Measurements from ENCODE around the gene PSME1.

The PSME1 gene

DNA sequence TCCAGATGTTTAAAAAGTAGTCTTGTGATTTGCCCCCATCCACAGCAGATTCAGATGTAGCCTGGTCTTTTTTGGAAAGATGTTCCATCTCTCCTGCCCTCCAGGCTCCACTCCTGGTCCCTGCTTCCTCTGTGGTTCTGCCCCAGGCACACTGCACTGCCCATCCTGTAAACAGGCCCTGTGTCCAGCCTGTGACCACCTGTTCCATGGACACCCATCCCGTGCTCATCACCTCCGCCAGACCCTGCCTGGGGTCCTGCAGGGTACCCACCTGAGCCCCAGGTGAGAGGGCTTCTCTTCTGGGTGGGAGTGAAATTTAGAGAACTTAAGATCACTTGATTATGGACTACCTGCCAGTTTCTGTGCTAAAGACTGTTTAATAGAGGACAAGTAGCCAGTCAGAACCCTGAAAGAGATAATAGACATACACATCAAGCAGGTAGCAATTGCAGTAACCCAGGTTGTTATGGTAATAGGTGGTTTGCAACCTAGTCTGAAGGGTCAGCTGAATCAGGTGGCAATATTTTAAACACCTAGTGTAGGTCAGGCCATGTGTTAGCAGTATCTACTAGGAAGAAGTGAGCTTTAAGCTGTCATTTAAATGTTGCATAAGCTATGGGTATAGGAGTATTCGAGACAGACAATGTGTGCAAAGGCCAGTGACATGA lies 13.4 kb downstream of the PSME1 start:
- peaks cover 43% of the 10 kb centered on the region for H3K36me3 Mint-ChIP-seq (ENCODE audit: insufficient read depth)

DNA sequence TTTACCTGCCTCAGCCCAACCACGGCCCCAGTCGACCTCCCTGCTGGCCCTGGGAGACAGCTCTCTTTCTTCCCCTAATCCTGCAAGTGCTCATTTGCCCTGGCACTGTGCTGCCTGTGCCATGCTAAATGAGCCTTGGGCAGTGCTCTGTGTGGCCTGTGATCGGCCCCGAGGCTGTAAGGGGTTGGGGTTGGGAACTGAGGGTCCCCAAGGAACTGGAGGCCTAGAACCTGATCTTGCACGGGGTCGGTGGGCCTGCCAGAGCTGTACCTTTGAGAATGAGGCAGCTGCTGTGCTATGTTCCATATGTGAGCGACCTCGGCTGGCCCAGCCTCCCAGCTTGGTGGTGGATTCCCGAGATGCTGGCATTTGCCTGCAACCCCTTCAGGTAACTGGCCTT lies 14.1 kb downstream of the PSME1 start:
- Mint-ChIP-seq H3K4me1 (peaks cover 46% of the 10 kb centered on the region), H3K27me3 (no peaks in the 10 kb centered on the region), H3K27ac (ENCODE audit: low read depth) (no peak overlapping the region), H3K4me3 (no peak overlapping the region), H3K36me3 (ENCODE audit: insufficient read depth) (peaks cover 49% of the 10 kb centered on the region), H3K9me3 (no peaks in the 10 kb centered on the region)
- DNase-seq (ENCODE audit: low spot score in 2 of 2), result no peak
- ATAC-seq (replicated peaks; ENCODE audit: extremely low read depth, poor library complexity, severe bottlenecking), result no peak

More for the DNA sequence above, 13.4 kb downstream of the PSME1 start:
- peak overlapping the region; percentile 98 for H3K4me3 Mint-ChIP-seq
- no peaks in the 10 kb centered on the region for H3K9me3 Mint-ChIP-seq
- DNase-seq (ENCODE audit: low spot score in 2 of 2), result no peak
- H3K27me3 Mint-ChIP-seq, result no peaks in the 10 kb centered on the region
- no peak overlapping the region for H3K27ac Mint-ChIP-seq (ENCODE audit: low read depth)
- peaks cover 52% of the 10 kb centered on the region for H3K4me1 Mint-ChIP-seq
- ATAC-seq (replicated peaks; ENCODE audit: extremely low read depth, poor library complexity, severe bottlenecking), result no peak

DNA sequence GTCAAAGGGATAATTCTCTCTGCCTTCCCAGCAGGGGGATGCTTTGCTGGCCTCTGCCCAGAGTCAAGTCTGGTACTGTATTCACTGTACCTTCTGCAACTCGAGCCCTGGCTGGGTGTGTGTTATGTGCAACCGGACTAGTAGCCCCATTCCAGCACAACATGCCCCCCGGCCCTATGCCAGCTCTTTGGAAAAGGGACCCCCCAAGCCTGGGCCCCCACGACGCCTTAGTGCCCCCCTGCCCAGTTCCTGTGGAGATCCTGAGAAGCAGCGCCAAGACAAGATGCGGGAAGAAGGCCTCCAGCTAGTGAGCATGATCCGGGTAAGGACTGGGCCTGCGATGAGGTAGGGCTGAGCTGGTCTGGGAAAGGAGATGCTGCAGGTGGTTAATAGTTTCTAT lies 14.6 kb downstream of the PSME1 start:
- H3K4me3 Mint-ChIP-seq, result no peak overlapping the region
- H3K27ac Mint-ChIP-seq (ENCODE audit: low read depth), result no peak overlapping the region
- ATAC-seq (replicated peaks; ENCODE audit: extremely low read depth, poor library complexity, severe bottlenecking), result no peak
- peaks cover 47% of the 10 kb centered on the region for H3K36me3 Mint-ChIP-seq (ENCODE audit: insufficient read depth)
- no peaks in the 10 kb centered on the region for H3K27me3 Mint-ChIP-seq
- peaks cover 43% of the 10 kb centered on the region for H3K4me1 Mint-ChIP-seq
- H3K9me3 Mint-ChIP-seq, result no peaks in the 10 kb centered on the region
- DNase-seq (ENCODE audit: low spot score in 2 of 2), result no peak

DNA sequence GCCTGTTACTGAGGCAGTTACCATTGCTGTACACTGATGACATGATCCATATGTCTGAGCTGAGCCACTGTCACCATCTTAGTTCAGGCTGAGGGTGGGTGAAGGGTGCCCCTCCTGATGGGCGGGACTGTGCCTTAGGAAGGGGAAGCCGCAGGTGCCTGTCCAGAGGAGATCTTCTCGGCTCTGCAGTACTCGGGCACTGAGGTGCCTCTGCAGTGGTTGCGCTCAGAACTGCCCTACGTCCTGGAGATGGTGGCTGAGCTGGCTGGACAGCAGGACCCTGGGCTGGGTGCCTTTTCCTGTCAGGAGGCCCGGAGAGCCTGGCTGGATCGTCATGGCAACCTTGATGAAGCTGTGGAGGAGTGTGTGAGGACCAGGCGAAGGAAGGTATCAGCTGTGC lies 15.0 kb downstream of the PSME1 start:
- DNase-seq (ENCODE audit: low spot score in 2 of 2) (no peak), ATAC-seq (replicated peaks; ENCODE audit: extremely low read depth, poor library complexity, severe bottlenecking) (no peak)
- Mint-ChIP-seq H3K4me1 (peaks cover 43% of the 10 kb centered on the region), H3K27me3 (no peaks in the 10 kb centered on the region), H3K36me3 (ENCODE audit: insufficient read depth) (peaks cover 48% of the 10 kb centered on the region), H3K4me3 (no peak overlapping the region), H3K9me3 (no peaks in the 10 kb centered on the region), H3K27ac (ENCODE audit: low read depth) (no peak overlapping the region)

DNA sequence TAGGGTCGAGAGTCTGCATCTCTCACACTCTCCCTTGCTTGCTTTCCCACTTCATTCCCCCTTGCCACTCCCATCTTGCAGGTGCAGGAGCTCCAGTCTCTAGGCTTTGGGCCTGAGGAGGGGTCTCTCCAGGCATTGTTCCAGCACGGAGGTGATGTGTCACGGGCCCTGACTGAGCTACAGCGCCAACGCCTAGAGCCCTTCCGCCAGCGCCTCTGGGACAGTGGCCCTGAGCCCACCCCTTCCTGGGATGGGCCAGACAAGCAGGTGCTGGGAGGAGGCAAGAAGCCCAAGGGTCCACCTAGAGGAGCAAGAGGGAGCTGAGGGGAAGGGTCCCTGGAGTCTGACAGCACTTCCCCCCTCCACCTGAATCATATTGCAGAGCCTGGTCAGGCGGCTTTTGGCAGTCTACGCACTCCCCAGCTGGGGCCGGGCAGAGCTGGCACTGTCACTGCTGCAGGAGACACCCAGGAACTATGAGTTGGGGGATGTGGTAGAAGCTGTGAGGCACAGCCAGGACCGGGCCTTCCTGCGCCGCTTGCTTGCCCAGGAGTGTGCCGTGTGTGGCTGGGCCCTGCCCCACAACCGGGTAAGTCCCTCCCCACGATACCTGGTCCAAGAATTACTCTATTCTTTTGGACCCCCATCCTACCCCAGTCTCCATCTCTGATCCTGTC lies 15.5 kb downstream of the PSME1 start:
- peaks cover 49% of the 10 kb centered on the region for H3K36me3 Mint-ChIP-seq (ENCODE audit: insufficient read depth)
- no peaks in the 10 kb centered on the region for H3K27me3 Mint-ChIP-seq
- no peaks in the 10 kb centered on the region for H3K9me3 Mint-ChIP-seq
- H3K27ac Mint-ChIP-seq (ENCODE audit: low read depth), result no peak overlapping the region
- no peak overlapping the region for H3K4me3 Mint-ChIP-seq
- H3K4me1 Mint-ChIP-seq, result peaks cover 38% of the 10 kb centered on the region
- ATAC-seq (replicated peaks; ENCODE audit: extremely low read depth, poor library complexity, severe bottlenecking) (no peak), DNase-seq (ENCODE audit: low spot score in 2 of 2) (no peak)

DNA sequence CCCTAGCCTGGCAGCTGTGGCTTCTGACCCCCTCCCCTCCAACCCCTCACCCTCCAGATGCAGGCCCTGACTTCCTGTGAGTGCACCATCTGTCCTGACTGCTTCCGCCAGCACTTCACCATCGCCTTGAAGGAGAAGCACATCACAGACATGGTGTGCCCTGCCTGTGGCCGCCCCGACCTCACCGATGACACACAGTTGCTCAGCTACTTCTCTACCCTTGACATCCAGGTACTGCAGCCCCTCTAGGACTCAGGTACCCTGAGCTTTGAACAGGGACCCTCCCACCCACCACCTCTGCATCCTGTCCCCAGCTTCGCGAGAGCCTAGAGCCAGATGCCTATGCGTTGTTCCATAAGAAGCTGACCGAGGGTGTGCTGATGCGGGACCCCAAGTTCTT lies 19.1 kb downstream of the PSME1 start:
- no peak overlapping the region for H3K4me3 Mint-ChIP-seq
- H3K27me3 Mint-ChIP-seq, result no peaks in the 10 kb centered on the region
- peaks cover 53% of the 10 kb centered on the region for H3K36me3 Mint-ChIP-seq (ENCODE audit: insufficient read depth)
- H3K4me1 Mint-ChIP-seq, result peaks cover 15% of the 10 kb centered on the region
- no peaks in the 10 kb centered on the region for H3K9me3 Mint-ChIP-seq
- ATAC-seq (replicated peaks; ENCODE audit: extremely low read depth, poor library complexity, severe bottlenecking) (no peak), DNase-seq (ENCODE audit: low spot score in 2 of 2) (no peak)
- H3K27ac Mint-ChIP-seq (ENCODE audit: low read depth), result no peak overlapping the region

DNA sequence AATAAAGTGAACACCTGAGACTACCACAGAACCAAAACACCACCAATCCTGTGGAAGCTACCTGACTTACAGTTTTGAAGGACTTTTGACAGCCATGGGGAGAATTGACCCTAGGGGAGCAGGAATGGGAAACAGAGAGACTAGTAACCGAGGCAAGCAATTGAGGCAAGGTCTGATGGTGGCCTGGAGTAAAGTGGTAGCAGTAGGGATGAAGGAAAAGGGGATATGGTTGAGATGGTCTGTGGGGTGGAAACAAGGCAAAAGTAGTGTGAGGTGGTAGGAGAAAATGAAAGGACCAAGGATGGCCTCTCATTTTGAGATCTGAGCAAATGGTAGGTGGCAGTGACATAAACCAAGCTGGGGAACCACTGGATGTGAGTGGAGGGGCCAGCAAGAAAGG lies 20.8 kb downstream of the PSME1 start:
- H3K27me3 Mint-ChIP-seq, result no peaks in the 10 kb centered on the region
- no peaks in the 10 kb centered on the region for H3K9me3 Mint-ChIP-seq
- H3K27ac Mint-ChIP-seq (ENCODE audit: low read depth), result no peak overlapping the region
- H3K4me1 Mint-ChIP-seq, result peaks cover 20% of the 10 kb centered on the region
- DNase-seq (ENCODE audit: low spot score in 2 of 2) (no peak), ATAC-seq (replicated peaks; ENCODE audit: extremely low read depth, poor library complexity, severe bottlenecking) (no peak)
- peaks cover 62% of the 10 kb centered on the region for H3K36me3 Mint-ChIP-seq (ENCODE audit: insufficient read depth)
- no peak overlapping the region for H3K4me3 Mint-ChIP-seq

DNA sequence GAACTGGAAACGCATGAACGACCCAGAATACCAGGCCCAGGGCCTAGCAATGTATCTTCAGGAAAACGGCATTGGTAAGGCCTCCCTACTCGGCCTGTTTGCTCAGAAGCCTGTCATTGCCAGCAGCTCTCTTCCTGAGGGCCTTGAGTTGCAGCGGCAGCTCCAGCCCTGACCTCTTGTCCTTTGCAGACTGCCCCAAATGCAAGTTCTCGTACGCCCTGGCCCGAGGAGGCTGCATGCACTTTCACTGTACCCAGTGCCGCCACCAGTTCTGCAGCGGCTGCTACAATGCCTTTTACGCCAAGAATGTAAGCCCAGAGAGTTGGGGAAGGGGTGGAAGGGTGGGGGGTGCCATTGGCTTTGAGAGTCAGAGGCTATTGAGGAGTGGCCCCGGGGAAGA lies 21.3 kb downstream of the PSME1 start:
- Mint-ChIP-seq H3K27me3 (no peaks in the 10 kb centered on the region), H3K4me3 (no peak overlapping the region), H3K4me1 (peaks cover 25% of the 10 kb centered on the region), H3K36me3 (ENCODE audit: insufficient read depth) (peaks cover 63% of the 10 kb centered on the region), H3K27ac (ENCODE audit: low read depth) (no peak overlapping the region), H3K9me3 (no peaks in the 10 kb centered on the region)
- ATAC-seq (replicated peaks; ENCODE audit: extremely low read depth, poor library complexity, severe bottlenecking) (no peak), DNase-seq (ENCODE audit: low spot score in 2 of 2) (no peak)

DNA sequence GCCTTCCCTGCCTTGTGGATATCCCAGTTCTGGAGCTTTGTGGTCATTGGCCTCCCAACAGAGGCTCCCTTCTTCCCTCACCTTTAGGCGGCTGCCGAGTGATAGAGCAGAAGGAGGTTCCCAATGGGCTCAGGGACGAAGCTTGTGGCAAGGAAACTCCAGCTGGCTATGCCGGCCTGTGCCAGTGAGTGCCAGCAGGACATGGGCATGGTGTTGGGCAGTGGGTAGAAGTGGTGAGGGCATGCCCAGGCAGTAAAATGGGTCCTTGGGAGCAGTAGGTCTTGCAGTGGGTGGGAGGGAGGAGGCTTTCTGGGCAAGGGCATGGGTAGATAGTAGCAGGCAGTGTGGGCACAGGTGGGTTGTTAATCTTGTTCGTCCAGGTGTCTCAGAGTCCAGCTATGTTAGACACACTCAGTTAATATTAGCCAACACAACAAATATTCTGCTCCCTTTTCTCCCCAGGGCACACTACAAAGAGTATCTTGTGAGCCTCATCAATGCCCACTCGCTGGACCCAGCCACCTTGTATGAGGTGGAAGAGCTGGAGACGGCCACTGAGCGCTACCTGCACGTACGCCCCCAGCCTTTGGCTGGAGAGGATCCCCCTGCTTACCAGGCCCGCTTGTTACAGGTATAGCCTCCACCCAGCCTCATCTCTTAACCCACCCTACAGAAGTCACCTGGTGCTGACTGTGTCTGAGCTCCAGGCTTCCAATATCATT lies 23.9 kb downstream of the PSME1 start:
- no peak for DNase-seq (ENCODE audit: low spot score in 2 of 2)
- peaks cover 69% of the 10 kb centered on the region for H3K36me3 Mint-ChIP-seq (ENCODE audit: insufficient read depth)
- H3K4me3 Mint-ChIP-seq, result no peak overlapping the region
- H3K27me3 Mint-ChIP-seq, result no peaks in the 10 kb centered on the region
- H3K9me3 Mint-ChIP-seq, result no peaks in the 10 kb centered on the region
- ATAC-seq (replicated peaks; ENCODE audit: extremely low read depth, poor library complexity, severe bottlenecking), result no peak
- peak overlapping the region; percentile 97 for H3K27ac Mint-ChIP-seq (ENCODE audit: low read depth)
- peaks cover 42% of the 10 kb centered on the region for H3K4me1 Mint-ChIP-seq

DNA sequence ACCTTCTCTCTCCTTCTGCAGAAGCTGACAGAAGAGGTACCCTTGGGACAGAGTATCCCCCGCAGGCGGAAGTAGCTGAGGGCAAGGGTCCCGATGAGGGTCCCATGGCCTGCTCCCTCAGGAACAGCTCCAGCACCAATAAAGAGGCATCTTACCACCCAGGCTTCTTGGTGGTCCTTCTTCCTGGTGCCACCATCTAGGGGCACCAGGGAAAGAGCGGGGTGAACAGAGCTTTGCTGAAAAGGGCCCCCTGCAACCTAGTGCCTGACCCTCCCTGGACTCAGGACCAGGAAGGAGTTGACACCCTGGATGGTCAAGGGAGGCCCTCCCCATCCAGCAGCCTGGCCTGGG lies 24.5 kb downstream of the PSME1 start:
- Mint-ChIP-seq H3K27me3 (no peaks in the 10 kb centered on the region), H3K36me3 (ENCODE audit: insufficient read depth) (peaks cover 72% of the 10 kb centered on the region), H3K4me1 (peaks cover 41% of the 10 kb centered on the region), H3K27ac (ENCODE audit: low read depth) (peak overlapping the region; percentile 97), H3K4me3 (peak overlapping the region; percentile 96), H3K9me3 (no peaks in the 10 kb centered on the region)
- ATAC-seq (replicated peaks; ENCODE audit: extremely low read depth, poor library complexity, severe bottlenecking), result no peak
- no peak for DNase-seq (ENCODE audit: low spot score in 2 of 2)

DNA sequence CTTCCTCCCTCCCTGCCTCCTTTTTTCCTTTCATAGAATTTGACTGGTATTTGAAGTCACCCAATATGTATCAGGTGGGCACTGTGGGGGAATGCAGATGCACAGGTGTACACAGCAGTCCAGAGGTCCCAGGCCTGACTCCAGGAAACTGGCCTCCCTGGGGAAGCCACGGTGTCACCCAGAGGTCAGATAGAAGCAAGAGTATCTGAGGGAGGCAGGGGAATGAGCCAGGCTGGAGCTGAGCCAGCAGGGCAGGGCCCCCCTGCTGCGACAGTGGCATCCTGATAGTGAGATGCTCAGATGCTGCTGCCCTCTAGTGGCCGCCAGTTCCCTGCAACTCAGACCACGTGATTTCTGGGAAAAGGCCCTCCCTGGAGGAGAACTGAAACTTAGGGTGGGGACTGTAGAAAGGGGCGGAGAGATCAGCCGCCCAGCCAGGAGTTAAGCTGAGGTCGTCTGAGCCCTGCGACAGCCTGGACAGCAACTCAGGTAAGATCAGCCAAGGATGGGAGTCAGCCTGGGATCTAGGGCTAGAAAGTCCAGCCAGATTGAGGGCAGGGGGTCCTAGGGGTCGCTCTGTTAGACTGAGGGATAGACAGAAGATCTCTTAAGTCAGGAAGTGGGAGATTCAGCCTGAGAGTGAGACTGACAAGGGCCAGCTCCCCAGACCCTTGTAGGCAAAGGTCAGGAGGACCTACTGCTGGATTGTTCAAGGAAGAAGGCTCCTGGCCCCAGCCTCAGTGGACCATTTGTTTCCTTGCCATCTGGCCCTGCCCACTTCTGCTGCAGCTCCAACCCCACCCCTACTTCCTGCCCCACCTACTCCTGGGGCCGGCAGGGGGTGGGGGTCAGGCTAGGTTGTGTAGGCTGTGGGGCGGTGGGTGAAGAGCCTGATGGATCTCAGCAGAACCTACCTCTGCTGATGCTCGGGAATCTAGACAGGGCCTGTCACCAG lies 25.1 kb downstream of the PSME1 start, which contains the start of gene IRF9:
Gene IRF9, plus strand, starts transcription at position 416 of the 955 bp plus-strand sequence. CDS start 880 bp downstream, outside the sequence.
- H3K9me3 Mint-ChIP-seq, result no peaks in the 10 kb centered on the region
- DNase-seq (ENCODE audit: low spot score in 2 of 2) (peak; percentile 96 to 99), ATAC-seq (replicated peaks; ENCODE audit: extremely low read depth, poor library complexity, severe bottlenecking) (peak; percentile 92)
- peak within 1 kb of the TSS; percentile 96 for H3K4me3 Mint-ChIP-seq
- H3K36me3 Mint-ChIP-seq (ENCODE audit: insufficient read depth), result peaks cover 72% of the 10 kb centered on the region
- no peaks in the 10 kb centered on the region for H3K27me3 Mint-ChIP-seq
- peaks cover 36% of the 10 kb centered on the region for H3K4me1 Mint-ChIP-seq
- peak within 1 kb of the TSS; percentile 97 for H3K27ac Mint-ChIP-seq (ENCODE audit: low read depth)

DNA sequence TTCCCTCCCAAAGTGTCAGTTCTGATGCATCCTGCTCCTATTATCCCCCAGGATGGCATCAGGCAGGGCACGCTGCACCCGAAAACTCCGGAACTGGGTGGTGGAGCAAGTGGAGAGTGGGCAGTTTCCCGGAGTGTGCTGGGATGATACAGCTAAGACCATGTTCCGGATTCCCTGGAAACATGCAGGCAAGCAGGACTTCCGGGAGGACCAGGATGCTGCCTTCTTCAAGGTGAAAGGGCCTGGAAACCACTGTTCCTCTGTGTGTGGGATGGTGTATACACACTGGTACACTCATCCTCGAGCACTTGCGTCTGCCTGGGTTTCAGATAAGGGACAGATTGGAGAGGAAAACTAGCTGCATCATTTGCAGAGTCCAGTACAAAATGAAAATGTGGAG lies 26.1 kb downstream of the PSME1 start:
- Mint-ChIP-seq H3K4me1 (peaks cover 39% of the 10 kb centered on the region), H3K27ac (ENCODE audit: low read depth) (peak overlapping the region; percentile 97), H3K9me3 (no peaks in the 10 kb centered on the region), H3K36me3 (ENCODE audit: insufficient read depth) (peaks cover 71% of the 10 kb centered on the region), H3K27me3 (no peaks in the 10 kb centered on the region), H3K4me3 (peak overlapping the region; percentile 96)
- no peak for DNase-seq (ENCODE audit: low spot score in 2 of 2)
- ATAC-seq (replicated peaks; ENCODE audit: extremely low read depth, poor library complexity, severe bottlenecking), result no peak
